CD4-positive, alpha-beta T cell (primary cell): Measurements from ENCODE around the gene KLHL2. TPM values are rescaled to one million over a fixed set of nuclear protein-coding genes. Genes with fewer than 3 reads are reported as not detected.

Experiments
- ATAC-seq: fragments of 200-7000 bp; cut with Tn5 transposase; one replicate; pipeline ENCODE4 v1.10.0; 2022; ENCODE audit warnings: mild to moderate bottlenecking; ENCODE audit not compliant: poor library complexity
- CTCF ChIA-PET: fragments of 350-600 bp; sonication (Branson Sonifier 250); formaldehyde crosslinking; loops from one replicate; lab custom pipeline; 2021; ENCODE audit warnings: antibody characterized with exemption, inconsistent platforms; lab: Charles Lee
- POLR2A ChIA-PET: fragments of 350-600 bp; sonication (Branson Sonifier 250); formaldehyde crosslinking; loops from one replicate; lab custom pipeline; 2021; ENCODE audit warnings: antibody characterized with exemption, inconsistent platforms; lab: Charles Lee
- DNase-seq, 14 experiments: peaks; one replicate each; pipeline ENCODE4 v3.0.0-alpha.2; 2013 to 2020; ENCODE audit warnings: mixed read lengths in 2 of 14
- H3K27ac ChIP-seq, 2 donors: one replicate each; pipeline versions ENCODE4 v1.5.1 to v1.7.0; 2013; ENCODE audit warnings: low read length in 2 of 2, low read depth in 1 of 2, mild to moderate bottlenecking in 1 of 2
- H3K27me3 ChIP-seq, 2 experiments: 1 replicate in 1 of 2; 2 replicates in 1 of 2; pipeline versions ENCODE4 v1.6.1 to v1.7.0; 2013; ENCODE audit warnings: low read length in 2 of 2, control low read depth in 1 of 2, mild to moderate bottlenecking in 1 of 2, moderate library complexity in 1 of 2; ENCODE audit not compliant: insufficient read depth in 2 of 2, control insufficient read depth in 1 of 2
- H3K36me3 ChIP-seq: one replicate; pipeline ENCODE4 v1.6.1; 2013; ENCODE audit warnings: low read length, control low read depth; ENCODE audit not compliant: insufficient read depth
- H3K4me1 ChIP-seq: one replicate; pipeline ENCODE4 v1.6.1; 2013; ENCODE audit warnings: low read length, control low read depth; ENCODE audit not compliant: insufficient read depth
- H3K4me3 ChIP-seq: one replicate; pipeline ENCODE4 v1.5.1; 2013; ENCODE audit warnings: mild to moderate bottlenecking, low read length, moderate library complexity
- H3K9me3 ChIP-seq, 2 experiments: 1 replicate in 1 of 2; 2 replicates in 1 of 2; pipeline versions ENCODE4 v1.6.1 to v1.7.0; 2013; ENCODE audit warnings: low read length in 2 of 2, mild to moderate bottlenecking in 2 of 2, control low read depth in 1 of 2, moderate library complexity in 1 of 2; ENCODE audit not compliant: control insufficient read depth in 1 of 2, insufficient read depth in 1 of 2
- H3K27ac Mint-ChIP-seq: one replicate; pipeline ENCODE4 v1.8.0; 2020; ENCODE audit warnings: mixed read lengths
- H3K27me3 Mint-ChIP-seq: one replicate; pipeline ENCODE4 v1.8.0; 2021; ENCODE audit warnings: mixed read lengths
- H3K36me3 Mint-ChIP-seq: one replicate; pipeline ENCODE4 v1.8.0; 2021; ENCODE audit warnings: low read depth, mixed read lengths
- H3K4me1 Mint-ChIP-seq: one replicate; pipeline ENCODE4 v1.8.0; 2021; ENCODE audit warnings: low read depth, mixed read lengths
- H3K4me3 Mint-ChIP-seq: one replicate; pipeline ENCODE4 v1.8.0; 2020; ENCODE audit warnings: mild to moderate bottlenecking, mixed read lengths
- H3K9me3 Mint-ChIP-seq: one replicate; pipeline ENCODE4 v1.8.0; 2020; ENCODE audit warnings: mixed read lengths
- CTCF ChIP-seq: fragments of 200-600 bp; IDR thresholded peaks from one replicate; pipeline ENCODE4 v1.8.0; 2022; ENCODE audit warnings: antibody characterized with exemption, mild to moderate bottlenecking
- intact Hi-C, 2 experiments: fragments of 100-400 bp; cut with DNase I in 1 of 2; cut with micrococcal nuclease in 1 of 2; formaldehyde crosslinking; loops; one replicate each; pipeline versions ENCODE4 v1.15.1 to v1.9.0; 2023 to 2025; cut with DNase I, micrococcal nuclease
- total RNA-seq, 174 experiments: library from RNA in 2 of 174; stranded (reverse) in 2 of 174; gene quantifications; one replicate each; pipeline ENCODE4 v1.2.3 and lab custom pipeline; 2021 to 2026

KLHL2 gene
- total RNA-seq, 2 experiments from 2014 or later: 19.9 to 20.0 TPM

GRCh38 chr4:165204462-165204830, 2.9 kb upstream of the KLHL2 start:
- H3K9me3 ChIP-seq: no peaks in the 10 kb centered on the region
- CTCF ChIA-PET: no interaction called here
- Mint-ChIP-seq H3K4me1 (peaks cover 38% of the 10 kb centered on the region), H3K9me3 (no peaks in the 10 kb centered on the region), H3K4me3 (peak overlapping the region; percentile 7), H3K36me3 (peaks cover 6% of the 10 kb centered on the region), H3K27ac (peak overlapping the region; percentile 42), H3K27me3 (no peaks in the 10 kb centered on the region)
- ATAC-seq (no peak), DNase-seq (peak in 3 of 14 experiments; percentile 13 to 42 (median 39))
- H3K27me3 ChIP-seq: no peaks in the 10 kb centered on the region
- POLR2A ChIA-PET: interaction anchor here (1.0 kb wide), 1 partner anchor 123 kb away, joined by 3 read pairs; the partner anchor contains the start of gene MSMO1
- no peak for TF ChIP-seq CTCF
- peaks cover 32% of the 10 kb centered on the region for H3K4me1 ChIP-seq
- intact Hi-C loops: loop anchor here in 1 of 2 experiments (2.0 to 10.0 kb wide), 2 partner anchors 50 to 126 kb away; no protein-coding TSS in a partner anchor
- H3K27ac ChIP-seq: no peak overlapping the region
- no peak overlapping the region for H3K4me3 ChIP-seq
- no peaks in the 10 kb centered on the region for H3K36me3 ChIP-seq

GRCh38 chr4:165207016-165207430, 338 bp upstream of the KLHL2 start:
- H3K4me3 ChIP-seq: peak overlapping the region; percentile 82
- no peaks in the 10 kb centered on the region for H3K27me3 ChIP-seq
- H3K27me3 Mint-ChIP-seq: no peaks in the 10 kb centered on the region
- H3K4me3 Mint-ChIP-seq: peak overlapping the region; percentile 93
- peak in 3 of 14 experiments; percentile 4 to 11 (median 4) for DNase-seq
- no peak for TF ChIP-seq CTCF
- H3K36me3 ChIP-seq: no peaks in the 10 kb centered on the region
- H3K36me3 Mint-ChIP-seq: peaks cover 6% of the 10 kb centered on the region
- ATAC-seq: peak; percentile 24
- CTCF ChIA-PET: no interaction called here
- H3K27ac ChIP-seq: peak overlapping the region in 1 of 2 donors; percentile 0
- H3K4me1 Mint-ChIP-seq: peaks cover 60% of the 10 kb centered on the region
- peak overlapping the region; percentile 63 for H3K27ac Mint-ChIP-seq
- no peaks in the 10 kb centered on the region for H3K9me3 Mint-ChIP-seq
- H3K4me1 ChIP-seq: peaks cover 37% of the 10 kb centered on the region
- no peaks in the 10 kb centered on the region for H3K9me3 ChIP-seq
- POLR2A ChIA-PET: interaction anchor here (1.0 to 1.1 kb wide), 2 partner anchors 95 to 120 kb away, joined by 4 to 6 read pairs; partner anchors contain the start of genes MSMO1 and TMEM192
- intact Hi-C loops: loop anchor here (5.0 to 10.0 kb wide), 2 partner anchors 48 to 50 kb away; no protein-coding TSS in a partner anchor

GRCh38 chr4:165208221-165208652, 876 bp downstream of the KLHL2 start:
- Histone ChIP-seq H3K27me3 (no peaks in the 10 kb centered on the region), H3K9me3 (no peaks in the 10 kb centered on the region), H3K27ac (peak overlapping the region in 1 of 2 donors; percentile 13), H3K36me3 (no peaks in the 10 kb centered on the region), H3K4me3 (peak overlapping the region; percentile 88), H3K4me1 (peaks cover 37% of the 10 kb centered on the region)
- peak in 3 of 14 experiments; percentile 23 to 60 (median 54) for DNase-seq
- ChIA-PET CTCF (interaction anchor here (1.4 to 3.0 kb wide), 2 partner anchors 77 to 95 kb away, joined by 3 to 8 read pairs; partner anchors contain the start of gene TMEM192), POLR2A (interaction anchor here (2.4 kb wide), 1 partner anchor 119 kb away, joined by 17 read pairs; the partner anchor contains the start of gene MSMO1)
- Mint-ChIP-seq H3K27ac (peak overlapping the region; percentile 75), H3K27me3 (no peaks in the 10 kb centered on the region), H3K9me3 (no peaks in the 10 kb centered on the region), H3K4me3 (peak overlapping the region; percentile 97), H3K36me3 (peaks cover 6% of the 10 kb centered on the region), H3K4me1 (peaks cover 72% of the 10 kb centered on the region)
- peak; percentile 35 for ATAC-seq
- no peak for TF ChIP-seq CTCF
- intact Hi-C loops: loop anchor here (2.0 to 10.0 kb wide), 4 partner anchors 47 to 119 kb away; partner anchors contain the start of gene MSMO1 (in 1 of the 2)
